Parathyroid adenoma (tissue), 2 donors: ENCODE measurements around the gene P2RX4.

Source experiments
- H2AFZ ChIP-seq: fragments of 300-600 bp; sonication (generic); one replicate; pipeline ENCODE4 v1.7.0; 2017; ENCODE audit warnings: antibody characterized with exemption, mild to moderate bottlenecking
- H3K27ac ChIP-seq: fragments of 300-600 bp; sonication (generic); one replicate; pipeline ENCODE4 v1.7.0; 2017
- H3K27me3 ChIP-seq: fragments of 300-600 bp; sonication (generic); one replicate; pipeline ENCODE4 v1.7.0; 2017; ENCODE audit warnings: low read length; ENCODE audit not compliant: control insufficient read depth, insufficient read depth
- H3K36me3 ChIP-seq: fragments of 300-600 bp; sonication (generic); one replicate; pipeline ENCODE4 v1.7.0; 2017; ENCODE audit warnings: low read length; ENCODE audit not compliant: control insufficient read depth, insufficient read depth
- H3K4me1 ChIP-seq: fragments of 300-600 bp; sonication (generic); one replicate; pipeline ENCODE4 v1.7.0; 2017; ENCODE audit warnings: control low read depth
- H3K4me2 ChIP-seq: fragments of 300-600 bp; sonication (generic); one replicate; pipeline ENCODE4 v1.7.0; 2017; ENCODE audit warnings: low read length
- H3K4me3 ChIP-seq: fragments of 300-600 bp; sonication (generic); one replicate; pipeline ENCODE4 v1.7.0; 2017; ENCODE audit warnings: low read depth, low read length
- H3K79me2 ChIP-seq: fragments of 300-600 bp; sonication (generic); one replicate; pipeline ENCODE4 v1.7.0; 2017; ENCODE audit warnings: control low read depth
- H3K9ac ChIP-seq: fragments of 300-600 bp; sonication (generic); one replicate; pipeline ENCODE4 v1.7.0; 2017; ENCODE audit warnings: mild to moderate bottlenecking
- H3K9me3 ChIP-seq: fragments of 300-600 bp; sonication (generic); one replicate; pipeline ENCODE4 v1.7.0; 2017; ENCODE audit warnings: low read length; ENCODE audit not compliant: control insufficient read depth
- CTCF ChIP-seq: fragments of 300-600 bp; sonication (generic); IDR thresholded peaks from one replicate; pipeline ENCODE4 v1.7.0; 2017; ENCODE audit warnings: antibody characterized with exemption, mild to moderate bottlenecking
- donor health status: primary hyperparathyroidism.

Gene P2RX4

GRCh38 chr12:121273364-121273896 is 63.5 kb downstream of the P2RX4 start:
- no peaks in the 10 kb centered on the region for H3K79me2 ChIP-seq
- H3K9me3 ChIP-seq = no peaks in the 10 kb centered on the region
- TF ChIP-seq CTCF = no peak
- H3K27me3 ChIP-seq = no peaks in the 10 kb centered on the region
- H3K9ac ChIP-seq = no peak overlapping the region
- no peaks in the 10 kb centered on the region for H3K36me3 ChIP-seq
- no peak overlapping the region for H3K27ac ChIP-seq
- H3K4me1 ChIP-seq = no peaks in the 10 kb centered on the region
- no peak overlapping the region for H3K4me2 ChIP-seq
- no peak overlapping the region for H2AFZ ChIP-seq
- no peak overlapping the region for H3K4me3 ChIP-seq

GRCh38 chr12:121274036-121274763 is 64.3 kb downstream of the P2RX4 start:
- Histone ChIP-seq H3K79me2 (no peaks in the 10 kb centered on the region), H3K9me3 (no peaks in the 10 kb centered on the region), H3K27me3 (no peaks in the 10 kb centered on the region), H3K4me3 (no peak overlapping the region), H3K36me3 (no peaks in the 10 kb centered on the region), H3K9ac (no peak overlapping the region), H3K27ac (no peak overlapping the region), H3K4me2 (no peak overlapping the region), H3K4me1 (no peaks in the 10 kb centered on the region), H2AFZ (no peak overlapping the region)
- TF ChIP-seq CTCF = no peak

GRCh38 chr12:121277374-121277759 is 67.4 kb downstream of the P2RX4 start:
- no peaks in the 10 kb centered on the region for H3K27me3 ChIP-seq
- H2AFZ ChIP-seq = no peak overlapping the region
- no peak overlapping the region for H3K4me2 ChIP-seq
- H3K27ac ChIP-seq = no peak overlapping the region
- no peak overlapping the region for H3K9ac ChIP-seq
- H3K9me3 ChIP-seq = no peaks in the 10 kb centered on the region
- no peaks in the 10 kb centered on the region for H3K36me3 ChIP-seq
- TF ChIP-seq CTCF = no peak
- H3K4me1 ChIP-seq = no peaks in the 10 kb centered on the region
- H3K4me3 ChIP-seq = no peak overlapping the region
- peaks cover 5% of the 10 kb centered on the region for H3K79me2 ChIP-seq

- no peak overlapping the region for H2AFZ ChIP-seq
- H3K4me1 ChIP-seq = no peaks in the 10 kb centered on the region
- no peak overlapping the region for H3K4me2 ChIP-seq
- H3K9ac ChIP-seq = no peak overlapping the region
- no peaks in the 10 kb centered on the region for H3K27me3 ChIP-seq
- no peak overlapping the region for H3K27ac ChIP-seq
- H3K79me2 ChIP-seq = peaks cover 6% of the 10 kb centered on the region
- no peak for TF ChIP-seq CTCF
- no peaks in the 10 kb centered on the region for H3K9me3 ChIP-seq
- no peaks in the 10 kb centered on the region for H3K36me3 ChIP-seq
- no peak overlapping the region for H3K4me3 ChIP-seq
These were observed 68.5 kb downstream of the P2RX4 start for GRCh38 chr12:121278169-121279070.
